ENCODE data around the gene OR10V1. TPM values are rescaled to one million over a fixed set of nuclear protein-coding genes. Genes with fewer than 3 reads are reported as not detected.
A peak's percentile ranks its signal among the peaks of the same experiment; 100 is the strongest.

OR10V1 gene
- total RNA-seq, 1 experiment from 2014 or later: not detected

DNA sequence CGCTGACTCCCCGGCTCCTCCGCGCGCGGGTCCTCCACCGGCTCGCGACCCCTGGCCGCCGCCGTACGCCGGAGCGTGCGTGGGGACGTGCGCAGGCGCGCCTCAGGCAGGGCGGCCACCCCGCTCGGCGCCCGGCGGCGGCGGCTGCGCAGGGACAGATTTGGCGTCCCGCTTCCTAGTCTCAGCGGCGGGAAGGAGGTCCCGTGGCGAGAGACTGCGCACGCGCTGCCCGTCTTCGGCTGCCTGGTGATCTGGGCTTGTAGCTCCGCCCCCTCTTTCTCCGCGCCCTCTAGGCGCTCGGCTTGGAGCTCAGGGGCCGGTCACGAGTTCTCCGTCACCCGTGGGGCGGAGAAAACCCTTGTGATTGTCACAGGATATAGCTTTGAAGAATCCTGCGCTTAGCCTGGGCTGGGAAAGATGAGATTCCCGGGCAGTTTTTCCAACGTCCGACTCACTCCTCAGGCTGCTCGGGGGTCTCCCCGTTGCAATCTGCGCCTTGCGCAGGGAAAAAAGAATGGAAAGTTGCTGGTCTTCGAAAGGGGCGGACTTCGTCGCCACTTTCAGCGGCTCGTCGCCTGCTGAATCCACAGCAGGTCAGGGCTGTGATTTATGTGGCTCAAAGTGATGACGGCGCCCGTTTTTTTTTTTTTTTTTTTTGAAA lies 44.6 kb downstream of the OR10V1 start, which contains the start of gene PATL1:
TSS of gene PATL1 (minus strand) at position 88 of the 661 bp plus-strand sequence. CDS start 142 bp downstream, outside the sequence.
- DNase-seq (ENCODE audit: low read depth): peak; percentile 98

DNA sequence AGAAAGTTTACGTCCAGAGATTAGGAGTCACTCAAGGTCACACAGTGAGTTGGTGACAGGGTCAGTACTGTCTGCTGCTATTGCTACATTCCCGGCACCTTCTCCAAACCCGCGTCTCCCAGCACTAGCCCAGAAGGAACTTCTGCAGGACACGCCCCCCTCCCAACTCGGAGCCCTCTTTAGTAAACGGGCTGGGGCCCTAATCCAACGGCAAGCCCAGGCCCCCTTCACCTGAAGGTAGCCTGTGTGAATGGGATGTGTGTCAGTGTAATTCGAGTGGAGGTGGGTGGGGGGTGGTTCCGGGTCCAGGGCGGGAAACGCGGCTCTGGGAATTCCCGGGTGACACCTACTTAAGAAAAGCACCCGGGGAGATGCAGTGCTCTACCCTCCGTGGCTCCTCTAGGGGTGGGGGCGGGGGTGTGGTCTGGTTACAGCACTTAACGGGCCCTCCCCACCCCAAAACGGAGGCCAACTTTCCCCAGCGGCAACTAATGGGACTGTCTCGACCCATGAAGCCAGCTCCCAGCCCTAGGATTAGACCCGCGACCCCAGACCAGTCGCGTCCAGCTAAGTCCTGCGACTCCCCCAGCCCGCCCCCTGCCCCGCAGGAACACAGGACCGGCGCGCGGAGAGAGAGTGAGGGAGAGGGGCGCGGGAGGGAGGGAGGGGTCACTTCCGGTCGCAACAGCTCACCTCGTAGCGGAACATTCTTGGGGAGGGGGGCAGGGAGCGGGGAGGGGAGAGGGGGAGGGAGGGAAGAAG lies 45.3 kb downstream of the OR10V1 start:
- peak; percentile 43 for DNase-seq (ENCODE audit: low read depth)

DNA sequence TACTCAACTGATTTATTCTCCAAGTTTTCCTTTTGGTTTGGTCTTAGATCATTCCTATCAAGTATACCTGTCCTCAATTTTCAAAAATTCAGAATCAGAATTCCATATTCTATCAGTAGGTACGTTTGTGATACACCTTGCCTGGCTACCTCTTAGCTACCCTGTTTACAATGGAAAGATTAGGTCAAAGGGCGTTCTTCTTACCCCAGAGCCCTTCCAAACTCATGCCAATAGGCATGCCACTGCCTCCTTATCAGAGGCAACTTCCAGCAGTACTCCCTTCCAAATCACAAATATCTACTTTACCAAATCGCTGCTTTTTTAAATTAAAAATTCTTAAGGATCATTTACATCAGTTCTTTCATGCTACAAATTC lies 45.8 kb downstream of the OR10V1 start:
- no peak for DNase-seq (ENCODE audit: low read depth)

DNA sequence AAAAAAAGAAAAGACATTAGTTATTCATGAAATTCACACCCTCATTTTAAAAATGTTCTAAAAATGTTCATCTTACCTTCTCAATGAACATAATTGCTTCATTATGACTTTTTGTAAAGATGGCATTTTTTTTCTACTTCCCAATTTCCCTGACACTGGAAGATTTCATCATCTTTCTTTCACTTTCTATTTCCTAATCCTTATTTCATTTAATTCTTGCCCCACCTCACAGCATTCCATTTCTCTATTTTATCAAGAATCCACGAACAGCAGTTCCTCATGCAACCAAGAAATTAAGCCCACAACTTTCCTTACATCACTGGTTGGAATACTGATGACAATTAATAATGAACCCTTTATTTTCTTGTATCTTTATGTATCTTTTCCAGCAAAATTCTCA lies 46.7 kb downstream of the OR10V1 start:
- DNase-seq (ENCODE audit: low read depth): no peak

Other genes with a start within 250 kb of the OR10V1 start
- gene OR4D10, start 240.5 kb downstream of the OR10V1 start, total RNA-seq (2014; rRNA removed): not detected in 2 replicates
- gene OR4D11, start 210.3 kb downstream of the OR10V1 start, total RNA-seq (2014; rRNA removed): not detected in 2 replicates
- not detected in 2 replicates for gene OR4D9, start 202.3 kb downstream of the OR10V1 start, total RNA-seq (2014; rRNA removed)
- gene OSBP, start 98.1 kb downstream of the OR10V1 start, total RNA-seq (2014; rRNA removed): 13.0 and 17.9 TPM in 2 replicates
- 21.3 and 23.1 TPM in 2 replicates for gene PATL1, start 44.8 kb downstream of the OR10V1 start, total RNA-seq (2014; rRNA removed)
- gene STX3, start 41.5 kb upstream of the OR10V1 start, total RNA-seq (2014; rRNA removed): 11.9 and 16.9 TPM in 2 replicates
- gene MRPL16, start 96.9 kb upstream of the OR10V1 start, total RNA-seq (2014; rRNA removed): 39.6 and 48.0 TPM in 2 replicates
- gene CBLIF, start 131.7 kb upstream of the OR10V1 start, total RNA-seq (2014; rRNA removed): not detected in 2 replicates
- gene TCN1, start 152.6 kb upstream of the OR10V1 start, total RNA-seq (2014; rRNA removed): not detected in 2 replicates
- gene OOSP3, start 164.9 kb upstream of the OR10V1 start, total RNA-seq (2014; rRNA removed): not detected in 2 replicates
- gene OOSP1, start 224.6 kb upstream of the OR10V1 start, total RNA-seq (2014; rRNA removed): not detected in 2 replicates

All from LHCN-M2 (cell line).